Measurements from ENCODE around the gene TPD52L1. TPM values are rescaled to one million over a fixed set of nuclear protein-coding genes. Genes with fewer than 3 reads are reported as not detected.

TPD52L1 gene
- total and polyA plus RNA-seq, 10 of the 15 experiments (the other 5 are each of a cell fraction or from before 2014, with no cell fraction given): 0.03 to 2.6 (median 0.16) TPM; not detected in 3

DNA sequence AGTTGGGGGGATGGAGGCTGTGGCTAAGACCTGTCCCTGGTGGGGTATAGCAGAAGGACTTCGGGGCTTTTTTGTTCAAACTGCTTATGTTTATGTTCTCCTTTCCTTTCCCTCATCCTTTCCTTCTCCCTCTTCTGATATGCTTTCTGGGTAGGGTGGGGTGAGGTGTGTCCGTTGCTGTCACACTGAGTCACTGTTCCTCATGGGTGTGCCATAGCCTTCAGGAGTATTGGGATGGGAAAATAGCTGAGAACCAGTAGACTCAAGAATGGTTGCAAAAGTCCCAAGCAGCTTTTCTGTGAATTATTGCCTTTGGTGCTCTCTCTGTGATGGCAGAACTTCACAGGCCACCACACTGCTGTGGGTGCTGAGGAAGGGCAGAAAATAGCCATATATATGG lies 39.6 kb downstream of the TPD52L1 start:
- Histone ChIP-seq H3K4me1 (ENCODE audit: control insufficient read depth, insufficient read depth, low read length) (no peaks in the 10 kb centered on the region), H3K9me3 (replicated peaks; ENCODE audit: control insufficient read depth, insufficient read depth, low read length) (no peaks in the 10 kb centered on the region), H3K27me3 (replicated peaks in 1 of 2; ENCODE audit: control insufficient read depth in 2 of 2, insufficient read depth in 2 of 2, low read length in 1 of 2) (no peaks in the 10 kb centered on the region), H3K4me3 (no peak overlapping the region), H4K20me1 (ENCODE audit: control insufficient read depth, insufficient read depth) (no peaks in the 10 kb centered on the region), H2AFZ (ENCODE audit: control insufficient read depth, low read depth, low read length) (no peak overlapping the region), H3K27ac (ENCODE audit: control insufficient read depth, insufficient read depth) (no peak overlapping the region), H3K4me2 (ENCODE audit: control insufficient read depth, insufficient read depth) (no peak overlapping the region), H3K79me2 (ENCODE audit: control insufficient read depth, insufficient read depth, low read length) (no peaks in the 10 kb centered on the region), H3K9ac (ENCODE audit: control insufficient read depth, insufficient read depth, low read length) (no peak overlapping the region), H3K36me3 (ENCODE audit: control insufficient read depth in 2 of 2, insufficient read depth in 2 of 2, low read length in 1 of 2) (no peaks in the 10 kb centered on the region)
- DNase-seq (ENCODE audit: low read depth, low spot score) (no peak), ATAC-seq (no peak), FAIRE-seq (no peak)
- ChIA-PET POLR2A (no interaction called here), SMC1A (ENCODE audit: uncharacterized antibody, unreplicated experiment) (interaction anchor here (0.7 to 1.1 kb wide), 2 partner anchors 16 to 118 kb away, joined by 3 read pairs; no protein-coding TSS in a partner anchor), CTCF (interaction anchor here (0.6 to 4.2 kb wide), 9 partner anchors 10 to 765 kb away, joined by 3 to 31 read pairs (median 6); partner anchors contain the start of gene TPD52L1), RAD21 (ENCODE audit: unreplicated experiment) (interaction anchor here (1.0 to 1.1 kb wide), 3 partner anchors 107 to 561 kb away, joined by 3 to 4 read pairs (median 3); no protein-coding TSS in a partner anchor)
- WGBS (ENCODE audit: insufficient coverage, insufficient replicate concordance, low lambda C conversion rate, missing lambda C conversion rate): 13% methylated on average over 2 of the region's 2 CpGs
- BruUV-seq (replicated peaks): no TSS peak
- no peak for TF ChIP-seq SMAD5 (IDR thresholded peaks at IDR 0.05; ENCODE audit: low read depth)
- TF ChIP-seq EED (IDR thresholded peaks at IDR 0.05; ENCODE audit: low read depth): no peak
- TF ChIP-seq, protein P1, sequence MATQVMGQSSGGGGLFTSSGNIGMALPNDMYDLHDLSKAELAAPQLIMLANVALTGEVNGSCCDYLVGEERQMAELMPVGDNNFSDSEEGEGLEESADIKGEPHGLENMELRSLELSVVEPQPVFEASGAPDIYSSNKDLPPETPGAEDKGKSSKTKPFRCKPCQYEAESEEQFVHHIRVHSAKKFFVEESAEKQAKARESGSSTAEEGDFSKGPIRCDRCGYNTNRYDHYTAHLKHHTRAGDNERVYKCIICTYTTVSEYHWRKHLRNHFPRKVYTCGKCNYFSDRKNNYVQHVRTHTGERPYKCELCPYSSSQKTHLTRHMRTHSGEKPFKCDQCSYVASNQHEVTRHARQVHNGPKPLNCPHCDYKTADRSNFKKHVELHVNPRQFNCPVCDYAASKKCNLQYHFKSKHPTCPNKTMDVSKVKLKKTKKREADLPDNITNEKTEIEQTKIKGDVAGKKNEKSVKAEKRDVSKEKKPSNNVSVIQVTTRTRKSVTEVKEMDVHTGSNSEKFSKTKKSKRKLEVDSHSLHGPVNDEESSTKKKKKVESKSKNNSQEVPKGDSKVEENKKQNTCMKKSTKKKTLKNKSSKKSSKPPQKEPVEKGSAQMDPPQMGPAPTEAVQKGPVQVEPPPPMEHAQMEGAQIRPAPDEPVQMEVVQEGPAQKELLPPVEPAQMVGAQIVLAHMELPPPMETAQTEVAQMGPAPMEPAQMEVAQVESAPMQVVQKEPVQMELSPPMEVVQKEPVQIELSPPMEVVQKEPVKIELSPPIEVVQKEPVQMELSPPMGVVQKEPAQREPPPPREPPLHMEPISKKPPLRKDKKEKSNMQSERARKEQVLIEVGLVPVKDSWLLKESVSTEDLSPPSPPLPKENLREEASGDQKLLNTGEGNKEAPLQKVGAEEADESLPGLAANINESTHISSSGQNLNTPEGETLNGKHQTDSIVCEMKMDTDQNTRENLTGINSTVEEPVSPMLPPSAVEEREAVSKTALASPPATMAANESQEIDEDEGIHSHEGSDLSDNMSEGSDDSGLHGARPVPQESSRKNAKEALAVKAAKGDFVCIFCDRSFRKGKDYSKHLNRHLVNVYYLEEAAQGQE (IDR thresholded peaks at IDR 0.05; ENCODE audit: low read depth, low read length): no peak
- TF ChIP-seq NBN (IDR thresholded peaks at IDR 0.05): no peak
- TF ChIP-seq CBX3 (IDR thresholded peaks at IDR 0.05; ENCODE audit: borderline replicate concordance, low read depth): no peak
- no peak for TF ChIP-seq CHD2 (IDR thresholded peaks at IDR 0.05; ENCODE audit: borderline replicate concordance, low read depth, low read length)
- no peak for TF ChIP-seq ZBED1 (IDR thresholded peaks at IDR 0.05; ENCODE audit: borderline replicate concordance)
- TF ChIP-seq SMARCA5 (IDR thresholded peaks at IDR 0.05): no peak
- TF ChIP-seq JUNB (IDR thresholded peaks at IDR 0.05): no peak
- no peak for TF ChIP-seq HCFC1 (IDR thresholded peaks at IDR 0.05; ENCODE audit: low read length)
- TF ChIP-seq EP300 (IDR thresholded peaks at IDR 0.05; ENCODE audit: borderline replicate concordance in 1 of 2, control insufficient read depth in 1 of 2, low read depth in 2 of 2, low read length in 2 of 2): no peak
- TF ChIP-seq MYC (IDR thresholded peaks at IDR 0.05; ENCODE audit: insufficient read depth, insufficient read length, insufficient replicate concordance, low read length, severe bottlenecking): no peak
- TF ChIP-seq BACH1 (IDR thresholded peaks at IDR 0.05; ENCODE audit: borderline replicate concordance): no peak
- no peak for TF ChIP-seq YBX1 (IDR thresholded peaks at IDR 0.05)
- TF ChIP-seq JUND (IDR thresholded peaks at IDR 0.05; ENCODE audit: low read depth, low read length): no peak
- TF ChIP-seq STAT3 (IDR thresholded peaks at IDR 0.05; ENCODE audit: low read depth, low read length): no peak
- TF ChIP-seq, protein P2, sequence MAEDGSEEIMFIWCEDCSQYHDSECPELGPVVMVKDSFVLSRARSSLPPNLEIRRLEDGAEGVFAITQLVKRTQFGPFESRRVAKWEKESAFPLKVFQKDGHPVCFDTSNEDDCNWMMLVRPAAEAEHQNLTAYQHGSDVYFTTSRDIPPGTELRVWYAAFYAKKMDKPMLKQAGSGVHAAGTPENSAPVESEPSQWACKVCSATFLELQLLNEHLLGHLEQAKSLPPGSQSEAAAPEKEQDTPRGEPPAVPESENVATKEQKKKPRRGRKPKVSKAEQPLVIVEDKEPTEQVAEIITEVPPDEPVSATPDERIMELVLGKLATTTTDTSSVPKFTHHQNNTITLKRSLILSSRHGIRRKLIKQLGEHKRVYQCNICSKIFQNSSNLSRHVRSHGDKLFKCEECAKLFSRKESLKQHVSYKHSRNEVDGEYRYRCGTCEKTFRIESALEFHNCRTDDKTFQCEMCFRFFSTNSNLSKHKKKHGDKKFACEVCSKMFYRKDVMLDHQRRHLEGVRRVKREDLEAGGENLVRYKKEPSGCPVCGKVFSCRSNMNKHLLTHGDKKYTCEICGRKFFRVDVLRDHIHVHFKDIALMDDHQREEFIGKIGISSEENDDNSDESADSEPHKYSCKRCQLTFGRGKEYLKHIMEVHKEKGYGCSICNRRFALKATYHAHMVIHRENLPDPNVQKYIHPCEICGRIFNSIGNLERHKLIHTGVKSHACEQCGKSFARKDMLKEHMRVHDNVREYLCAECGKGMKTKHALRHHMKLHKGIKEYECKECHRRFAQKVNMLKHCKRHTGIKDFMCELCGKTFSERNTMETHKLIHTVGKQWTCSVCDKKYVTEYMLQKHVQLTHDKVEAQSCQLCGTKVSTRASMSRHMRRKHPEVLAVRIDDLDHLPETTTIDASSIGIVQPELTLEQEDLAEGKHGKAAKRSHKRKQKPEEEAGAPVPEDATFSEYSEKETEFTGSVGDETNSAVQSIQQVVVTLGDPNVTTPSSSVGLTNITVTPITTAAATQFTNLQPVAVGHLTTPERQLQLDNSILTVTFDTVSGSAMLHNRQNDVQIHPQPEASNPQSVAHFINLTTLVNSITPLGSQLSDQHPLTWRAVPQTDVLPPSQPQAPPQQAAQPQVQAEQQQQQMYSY (CRISPR knock-in tag; IDR thresholded peaks at IDR 0.05): no peak
- no peak for TF ChIP-seq RAD21 (IDR thresholded peaks at IDR 0.05; ENCODE audit: insufficient read depth, low read depth, low read length)
- in situ Hi-C loops (cut with MboI) (no loop called here), intact Hi-C loops (cut with micrococcal nuclease; ENCODE audit: unreplicated experiment) (loop anchor here (5.0 to 10.0 kb wide), 2 partner anchors 119 to 572 kb away; no protein-coding TSS in a partner anchor)

All from GM12878 (cell line).